ENCODE data around the gene VWF. TPM values are rescaled to one million over a fixed set of nuclear protein-coding genes. Genes with fewer than 3 reads are reported as not detected.

The VWF gene
- total and polyA plus RNA-seq, 10 of the 15 experiments (the other 5 are each of a cell fraction or from before 2014, with no cell fraction given), result 0.08 to 0.23 TPM; not detected in 8

GRCh38 chr12:6036509-6036908, 88.0 kb downstream of the VWF start (continued):
- TF ChIP-seq FOXM1 (IDR thresholded peaks at IDR 0.05; ENCODE audit: low read depth, low read length) (no peak), RBBP5 (conservative IDR thresholded peaks at IDR 0.05) (no peak), USF1 (IDR thresholded peaks at IDR 0.05; ENCODE audit: borderline replicate concordance, extremely low read length, insufficient read depth, low read depth, low read length) (no peak), PAX5 (IDR thresholded peaks at IDR 0.05; ENCODE audit: borderline replicate concordance, low read depth, low read length) (no peak), BRCA1 (IDR thresholded peaks at IDR 0.05; ENCODE audit: low read depth, low read length) (no peak), TCF7 (IDR thresholded peaks at IDR 0.05; ENCODE audit: borderline replicate concordance) (no peak), HCFC1 (IDR thresholded peaks at IDR 0.05; ENCODE audit: low read length) (no peak)

- DNase-seq (ENCODE audit: low read depth, low spot score) (no peak), ATAC-seq (no peak), FAIRE-seq (no peak)
- H2AFZ ChIP-seq (ENCODE audit: control insufficient read depth, low read depth, low read length), result no peak overlapping the region
- CTCF ChIA-PET, result interaction anchor here (1.1 to 13.2 kb wide), 2 partner anchors 42 to 54 kb away, joined by 3 to 256 read pairs; no protein-coding TSS in a partner anchor
- H3K9ac ChIP-seq (ENCODE audit: control insufficient read depth, insufficient read depth, low read length), result no peak overlapping the region
- no peaks in the 10 kb centered on the region for H3K36me3 ChIP-seq (ENCODE audit: control insufficient read depth in 2 of 2, insufficient read depth in 2 of 2, low read length in 1 of 2)
- no peaks in the 10 kb centered on the region for H3K79me2 ChIP-seq (ENCODE audit: control insufficient read depth, insufficient read depth, low read length)
- no peak overlapping the region for H3K27ac ChIP-seq (ENCODE audit: control insufficient read depth, insufficient read depth)
- SMC1A ChIA-PET (ENCODE audit: uncharacterized antibody, unreplicated experiment), result interaction anchor here (1.0 to 1.1 kb wide), 2 partner anchors 44 to 46 kb away, joined by 3 to 6 read pairs; no protein-coding TSS in a partner anchor
- WGBS (ENCODE audit: insufficient coverage, insufficient replicate concordance, low lambda C conversion rate, missing lambda C conversion rate), result 46% methylated on average over 9 of the region's 9 CpGs
- H4K20me1 ChIP-seq (ENCODE audit: control insufficient read depth, insufficient read depth), result no peaks in the 10 kb centered on the region
- BruUV-seq (replicated peaks), result no TSS peak
- H3K27me3 ChIP-seq (replicated peaks in 1 of 2; ENCODE audit: control insufficient read depth in 2 of 2, insufficient read depth in 2 of 2, low read length in 1 of 2), result 0 out of 4 replicates have a peak, but pooled peaks cover 0 to 2% of the 10 kb centered on the region in 2 experiments
- H3K4me1 ChIP-seq (ENCODE audit: control insufficient read depth, insufficient read depth, low read length), result no peaks in the 10 kb centered on the region
- POLR2A ChIA-PET, result no interaction called here
- no peaks in the 10 kb centered on the region for H3K9me3 ChIP-seq (replicated peaks; ENCODE audit: control insufficient read depth, insufficient read depth, low read length)
- no peak overlapping the region for H3K4me2 ChIP-seq (ENCODE audit: control insufficient read depth, insufficient read depth)
- intact Hi-C loops (cut with micrococcal nuclease; ENCODE audit: unreplicated experiment), result no loop called here
- in situ Hi-C loops (cut with MboI), result no loop called here
- TF ChIP-seq NR2F1 (conservative IDR thresholded peaks at IDR 0.05) (no peak), MEF2A (IDR thresholded peaks at IDR 0.05; ENCODE audit: insufficient read depth, low read depth, low read length) (no peak), CHD2 (IDR thresholded peaks at IDR 0.05; ENCODE audit: borderline replicate concordance, low read depth, low read length) (no peak), BHLHE40 (IDR thresholded peaks at IDR 0.05; ENCODE audit: borderline replicate concordance in 1 of 2, low read depth in 2 of 2, low read length in 1 of 2) (no peak)
- RAD21 ChIA-PET (ENCODE audit: unreplicated experiment), result no interaction called here
- no peak overlapping the region for H3K4me3 ChIP-seq
These were observed 89.9 kb downstream of the VWF start for GRCh38 chr12:6034596-6034995.
